Progenitor cell of endocrine pancreas (in vitro differentiated cells): ENCODE data around the gene TSKU. TPM values are rescaled to one million over a fixed set of nuclear protein-coding genes. Genes with fewer than 3 reads are reported as not detected.

ENCODE experiments used
- DNase-seq: peaks from one replicate; pipeline ENCODE4 v3.0.0; 2021; ENCODE audit warnings: low spot score; ENCODE audit not compliant: unreplicated experiment
- H3K27ac Mint-ChIP-seq: 2 replicates; pipeline ENCODE4 v1.8.0; 2021; ENCODE audit warnings: mild to moderate bottlenecking, moderate library complexity, mixed read lengths
- H3K27me3 Mint-ChIP-seq: 2 replicates; pipeline ENCODE4 v1.8.0; 2021; ENCODE audit warnings: mixed read lengths
- H3K36me3 Mint-ChIP-seq: 2 replicates; pipeline ENCODE4 v1.8.0; 2022; ENCODE audit warnings: mixed read lengths; ENCODE audit not compliant: insufficient read depth
- H3K4me1 Mint-ChIP-seq: 2 replicates; pipeline ENCODE4 v1.8.0; 2021; ENCODE audit warnings: low read depth, mixed read lengths
- H3K4me3 Mint-ChIP-seq: 2 replicates; pipeline ENCODE4 v1.8.0; 2021; ENCODE audit warnings: low read depth, mild to moderate bottlenecking, moderate library complexity, mixed read lengths
- H3K9me3 Mint-ChIP-seq: 2 replicates; pipeline ENCODE4 v1.8.0; 2021; ENCODE audit warnings: low read depth, mixed read lengths
- total RNA-seq: library from RNA; stranded (reverse); gene quantifications from 2 replicates; pipeline ENCODE4 v1.2.1, GENCODE V29; 2021
- TF ChIP-seq, protein P1 (sequence below): fragments of 200-600 bp; sonication (generic); IDR thresholded peaks from one replicate; pipeline ENCODE4 v1.5.0; 2021; ENCODE audit warnings: antibody characterized with exemption, mild to moderate bottlenecking; ENCODE audit not compliant: unreplicated experiment

Gene TSKU
- total RNA-seq, 1 donor from 2014 or later, result 29.8 TPM

DNA sequence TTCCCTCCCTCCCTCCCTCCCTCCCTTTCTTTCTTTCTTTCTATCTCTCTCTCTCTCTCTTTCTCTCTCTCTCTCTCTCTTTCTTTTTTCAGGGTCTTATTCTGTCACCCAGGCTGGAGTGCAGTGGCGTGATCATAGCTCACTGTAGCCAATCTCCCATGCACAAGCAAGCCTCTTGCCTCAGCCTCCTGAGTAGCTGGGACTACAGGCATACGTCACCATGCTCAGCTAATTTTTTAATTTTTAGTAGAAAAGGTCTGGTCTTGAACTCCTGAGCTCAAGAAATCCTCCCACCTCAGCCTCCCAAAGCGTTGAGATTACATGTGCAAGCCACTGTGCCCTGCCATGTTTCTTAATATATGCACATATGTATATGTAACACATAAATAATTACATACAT, 19.0 kb downstream of the TSKU start:
- Mint-ChIP-seq H3K4me1 (peaks cover 14% of the 10 kb centered on the region), H3K4me3 (no peak overlapping the region), H3K36me3 (peaks cover 4% of the 10 kb centered on the region), H3K27ac (no peak overlapping the region), H3K9me3 (no peaks in the 10 kb centered on the region), H3K27me3 (peaks cover 14% of the 10 kb centered on the region)
- TF ChIP-seq, protein P1, sequence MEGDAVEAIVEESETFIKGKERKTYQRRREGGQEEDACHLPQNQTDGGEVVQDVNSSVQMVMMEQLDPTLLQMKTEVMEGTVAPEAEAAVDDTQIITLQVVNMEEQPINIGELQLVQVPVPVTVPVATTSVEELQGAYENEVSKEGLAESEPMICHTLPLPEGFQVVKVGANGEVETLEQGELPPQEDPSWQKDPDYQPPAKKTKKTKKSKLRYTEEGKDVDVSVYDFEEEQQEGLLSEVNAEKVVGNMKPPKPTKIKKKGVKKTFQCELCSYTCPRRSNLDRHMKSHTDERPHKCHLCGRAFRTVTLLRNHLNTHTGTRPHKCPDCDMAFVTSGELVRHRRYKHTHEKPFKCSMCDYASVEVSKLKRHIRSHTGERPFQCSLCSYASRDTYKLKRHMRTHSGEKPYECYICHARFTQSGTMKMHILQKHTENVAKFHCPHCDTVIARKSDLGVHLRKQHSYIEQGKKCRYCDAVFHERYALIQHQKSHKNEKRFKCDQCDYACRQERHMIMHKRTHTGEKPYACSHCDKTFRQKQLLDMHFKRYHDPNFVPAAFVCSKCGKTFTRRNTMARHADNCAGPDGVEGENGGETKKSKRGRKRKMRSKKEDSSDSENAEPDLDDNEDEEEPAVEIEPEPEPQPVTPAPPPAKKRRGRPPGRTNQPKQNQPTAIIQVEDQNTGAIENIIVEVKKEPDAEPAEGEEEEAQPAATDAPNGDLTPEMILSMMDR, result no peak
- no peak for DNase-seq

DNA sequence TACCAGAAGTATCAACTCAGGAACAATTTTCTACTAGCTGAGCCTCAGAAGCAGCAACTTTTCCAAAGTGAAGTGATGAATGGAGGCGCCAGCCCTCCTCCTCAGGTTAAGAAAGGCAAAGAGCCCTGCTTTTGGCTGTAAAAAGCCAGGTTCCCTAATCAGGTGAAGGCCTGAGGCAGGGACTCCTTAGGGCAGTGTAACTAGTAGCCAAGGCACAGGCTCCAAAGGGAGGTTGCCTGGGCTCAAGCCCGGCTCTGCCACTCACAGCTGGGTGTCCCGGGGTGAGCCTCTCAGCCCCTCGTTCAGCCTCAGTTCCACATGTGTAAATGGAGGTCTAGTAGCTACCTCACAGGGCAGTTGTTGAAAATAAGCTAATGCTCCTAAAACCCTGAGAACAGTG, 19.5 kb downstream of the TSKU start:
- Mint-ChIP-seq H3K27me3 (peaks cover 14% of the 10 kb centered on the region), H3K4me3 (no peak overlapping the region), H3K9me3 (no peaks in the 10 kb centered on the region), H3K36me3 (peaks cover 4% of the 10 kb centered on the region), H3K27ac (no peak overlapping the region), H3K4me1 (peaks cover 14% of the 10 kb centered on the region)
- no peak for DNase-seq
- TF ChIP-seq, protein P1, result no peak

DNA sequence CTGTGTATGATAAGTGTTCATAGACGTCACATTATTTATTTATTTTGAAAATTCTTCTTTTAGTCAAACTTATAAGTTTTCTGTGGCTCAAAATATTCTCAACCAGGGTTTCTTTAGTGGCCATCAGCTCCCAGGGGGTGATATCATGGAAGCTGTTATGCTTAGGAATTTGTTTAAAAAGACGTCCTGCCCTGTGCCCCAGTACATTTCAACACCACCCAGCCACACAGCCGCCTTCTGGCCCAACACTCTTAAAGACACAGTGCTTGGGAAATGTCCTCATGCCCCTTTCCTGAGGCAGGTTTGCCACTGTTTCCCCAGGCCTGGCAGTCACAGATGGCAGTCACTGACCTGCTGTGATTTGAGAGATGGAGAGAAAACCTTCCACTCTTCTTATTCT, 19.9 kb downstream of the TSKU start:
- Mint-ChIP-seq H3K27ac (no peak overlapping the region), H3K4me3 (no peak overlapping the region), H3K36me3 (no peaks in the 10 kb centered on the region), H3K27me3 (peaks cover 16% of the 10 kb centered on the region), H3K9me3 (no peaks in the 10 kb centered on the region), H3K4me1 (peaks cover 14% of the 10 kb centered on the region)
- DNase-seq, result no peak
- TF ChIP-seq, protein P1, result no peak

DNA sequence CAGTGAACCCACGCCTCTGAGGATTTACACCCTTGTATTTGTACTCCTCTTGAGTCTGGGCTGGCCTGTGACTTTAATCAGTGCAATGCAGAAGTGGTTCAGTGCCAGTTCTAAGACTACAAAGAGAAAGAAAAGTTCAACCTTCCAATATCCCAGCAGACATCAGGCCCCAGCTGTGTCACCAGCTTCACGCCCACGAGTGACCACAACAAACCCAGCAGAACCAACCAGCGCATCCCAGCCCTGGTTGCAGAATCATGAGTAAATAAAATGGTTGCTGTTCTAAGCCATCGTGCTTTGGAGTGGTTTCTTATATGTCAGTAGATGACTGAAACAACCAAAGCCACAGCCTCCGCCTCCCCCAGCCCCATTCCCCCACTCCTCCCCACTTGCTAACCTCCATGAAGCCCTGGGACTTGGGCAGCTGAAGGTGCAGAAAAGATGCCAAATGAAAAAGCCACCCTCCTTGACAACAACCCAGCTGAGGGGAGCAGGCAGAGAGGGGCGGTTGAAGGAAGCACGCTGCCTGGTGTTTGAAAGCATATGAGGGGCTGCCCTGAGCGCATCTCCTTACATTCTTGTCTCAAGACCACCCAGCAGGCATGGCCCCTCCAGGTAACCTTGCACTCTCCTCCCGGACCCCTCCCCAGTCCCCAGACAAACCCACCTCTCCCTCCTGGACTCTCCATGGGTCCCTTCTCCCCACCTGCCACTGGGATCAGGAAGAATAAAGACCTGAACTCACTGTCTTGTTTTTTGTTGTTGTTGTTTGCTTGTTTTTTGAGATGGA, 20.9 kb downstream of the TSKU start:
- no peak overlapping the region for H3K27ac Mint-ChIP-seq
- H3K4me3 Mint-ChIP-seq, result no peak overlapping the region
- TF ChIP-seq, protein P1, result no peak
- H3K9me3 Mint-ChIP-seq, result no peaks in the 10 kb centered on the region
- H3K4me1 Mint-ChIP-seq, result peaks cover 14% of the 10 kb centered on the region
- DNase-seq, result no peak
- H3K36me3 Mint-ChIP-seq, result no peaks in the 10 kb centered on the region
- peaks cover 21% of the 10 kb centered on the region for H3K27me3 Mint-ChIP-seq

DNA sequence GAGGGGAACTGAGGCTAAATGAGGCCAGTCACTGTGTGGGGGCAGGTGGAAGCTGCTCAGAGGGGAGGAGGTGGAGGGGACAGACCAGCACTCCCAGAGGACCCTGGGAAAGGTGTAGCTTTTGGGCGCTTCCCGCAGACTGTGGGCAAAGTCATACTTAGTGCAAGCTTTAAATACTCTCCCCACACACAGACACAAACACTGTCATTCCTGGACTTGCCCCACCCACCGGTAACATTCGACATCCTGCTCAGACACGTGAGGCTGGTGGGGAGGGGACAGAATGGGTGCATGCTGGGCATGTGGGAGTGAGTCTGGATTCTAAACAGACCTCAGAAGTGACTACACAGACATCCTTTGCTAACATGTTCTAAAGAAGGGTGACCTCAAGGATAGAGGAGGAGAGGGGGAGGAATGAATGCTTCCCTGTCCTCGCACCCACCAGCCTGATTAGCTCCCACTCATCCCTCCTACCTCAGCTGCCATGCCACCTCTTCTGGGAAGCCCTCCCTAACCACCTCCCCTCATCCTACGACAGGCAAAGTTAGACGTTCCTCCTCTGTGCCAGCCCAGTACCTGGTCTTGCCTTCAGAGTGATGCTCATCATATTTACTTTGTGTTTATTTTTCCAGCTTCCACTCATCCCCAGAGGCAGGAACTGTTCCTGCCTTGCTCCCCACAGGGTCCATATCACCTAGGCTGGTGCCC, 22.2 kb downstream of the TSKU start:
- no peak for DNase-seq
- no peak overlapping the region for H3K27ac Mint-ChIP-seq
- H3K4me1 Mint-ChIP-seq, result peaks cover 13% of the 10 kb centered on the region
- H3K27me3 Mint-ChIP-seq, result peaks cover 21% of the 10 kb centered on the region
- no peaks in the 10 kb centered on the region for H3K9me3 Mint-ChIP-seq
- H3K36me3 Mint-ChIP-seq, result no peaks in the 10 kb centered on the region
- TF ChIP-seq, protein P1, result no peak
- no peak overlapping the region for H3K4me3 Mint-ChIP-seq
